ENCODE data around the gene DPY19L1. TPM values are rescaled to one million over a fixed set of nuclear protein-coding genes. Genes with fewer than 3 reads are reported as not detected.
"Not testable (repeated sequence)": the region's sequence is repeated elsewhere in the genome, so short reads cannot be mapped to it uniquely, and the experiment has no call there.

The DPY19L1 gene
- total RNA-seq, 1 experiment from 2014 or later, result 10.7 TPM

- no peaks in the 10 kb centered on the region for H3K9me2 ChIP-seq (replicated peaks; ENCODE audit: low read length)
- TF ChIP-seq EZH2phosphoT487 (IDR thresholded peaks at IDR 0.05; ENCODE audit: borderline replicate concordance, low read length) (no peak), EZH2 (IDR thresholded peaks at IDR 0.05; ENCODE audit: low read length, unreplicated experiment) (no peak)
- intact Hi-C loops (cut with micrococcal nuclease), result loop anchor here (10.0 kb wide), 1 partner anchor 183 kb away; no protein-coding TSS in a partner anchor
- ATAC-seq (no peak), DNase-seq (no peak)
- ChIA-PET CTCF (no interaction called here), POLR2A (ENCODE audit: unreplicated experiment) (no interaction called here)
- H3K9ac ChIP-seq (ENCODE audit: low read length), result no peak overlapping the region
- H3K4me1 ChIP-seq (ENCODE audit: insufficient read depth, low read length), result peaks cover 21% of the 10 kb centered on the region
- H3K9me3 ChIP-seq (ENCODE audit: low read length), result no peaks in the 10 kb centered on the region
- no peaks in the 10 kb centered on the region for H3K36me3 ChIP-seq (ENCODE audit: low read depth, low read length)
- H3K27me3 ChIP-seq (ENCODE audit: low read length), result no peaks in the 10 kb centered on the region
- no peak overlapping the region for H2AFZ ChIP-seq (ENCODE audit: low read length)
- BruUV-seq (replicated peaks), result no TSS peak
- H3F3A ChIP-seq (ENCODE audit: low read length, unreplicated experiment), result peaks cover 4% of the 10 kb centered on the region
- H3K4me2 ChIP-seq (ENCODE audit: low read length), result no peak overlapping the region
- H4K20me1 ChIP-seq (ENCODE audit: low read length), result no peaks in the 10 kb centered on the region
- H3K79me2 ChIP-seq (ENCODE audit: low read length), result no peaks in the 10 kb centered on the region
- H3K27ac ChIP-seq (ENCODE audit: low read length), result no peak overlapping the region
- H3K4me3 ChIP-seq (ENCODE audit: low read length), result no peak overlapping the region
Measured at GRCh38 chr7:35007768-35008167, 29.5 kb downstream of the DPY19L1 start.

- no peak overlapping the region for H2AFZ ChIP-seq (ENCODE audit: low read length)
- peak overlapping the region; percentile 75 for H3K9ac ChIP-seq (ENCODE audit: low read length)
- no peaks in the 10 kb centered on the region for H3K9me2 ChIP-seq (replicated peaks; ENCODE audit: low read length)
- peak; percentile 11 for ATAC-seq
- TF ChIP-seq EZH2 (IDR thresholded peaks at IDR 0.05; ENCODE audit: low read length, unreplicated experiment), result no peak
- TF ChIP-seq EZH2phosphoT487 (IDR thresholded peaks at IDR 0.05; ENCODE audit: borderline replicate concordance, low read length), result no peak
- no peak for TF ChIP-seq CTCF (conservative IDR thresholded peaks at IDR 0.05; ENCODE audit: low read depth, low read length)
- DNase-seq, result peak; percentile 69
- peak overlapping the region; percentile 98 for H3K27ac ChIP-seq (ENCODE audit: low read length)
- CTCF ChIA-PET, result no interaction called here
- BruUV-seq (replicated peaks), result TSS peak; percentile 85
- H3F3A ChIP-seq (ENCODE audit: low read length, unreplicated experiment), result peaks cover 4% of the 10 kb centered on the region
- H3K79me2 ChIP-seq (ENCODE audit: low read length), result no peaks in the 10 kb centered on the region
- no peaks in the 10 kb centered on the region for H3K27me3 ChIP-seq (ENCODE audit: low read length)
- H3K4me1 ChIP-seq (ENCODE audit: insufficient read depth, low read length), result peaks cover 23% of the 10 kb centered on the region
- no peaks in the 10 kb centered on the region for H3K36me3 ChIP-seq (ENCODE audit: low read depth, low read length)
- peak overlapping the region; percentile 65 for H3K4me2 ChIP-seq (ENCODE audit: low read length)
- intact Hi-C loops (cut with micrococcal nuclease), result loop anchor here (10.0 kb wide), 1 partner anchor 180 kb away; no protein-coding TSS in a partner anchor
- H3K9me3 ChIP-seq (ENCODE audit: low read length), result no peaks in the 10 kb centered on the region
- H3K4me3 ChIP-seq (ENCODE audit: low read length), result peak overlapping the region; percentile 37; the same call in 1 of the 2 replicates
- H4K20me1 ChIP-seq (ENCODE audit: low read length), result no peaks in the 10 kb centered on the region
- POLR2A ChIA-PET (ENCODE audit: unreplicated experiment), result interaction anchor here (0.7 kb wide), 1 partner anchor 30 kb away, joined by 3 read pairs; no protein-coding TSS in a partner anchor
Measured at GRCh38 chr7:35004531-35005095, 32.7 kb downstream of the DPY19L1 start.

- H3K4me1 ChIP-seq (ENCODE audit: insufficient read depth, low read length), result peaks cover 23% of the 10 kb centered on the region
- H3F3A ChIP-seq (ENCODE audit: low read length, unreplicated experiment), result peaks cover 4% of the 10 kb centered on the region
- no peaks in the 10 kb centered on the region for H3K36me3 ChIP-seq (ENCODE audit: low read depth, low read length)
- no peak overlapping the region for H3K4me3 ChIP-seq (ENCODE audit: low read length)
- ChIA-PET POLR2A (ENCODE audit: unreplicated experiment) (interaction anchor here (0.6 kb wide), 1 partner anchor 640 kb away, joined by 3 read pairs; no protein-coding TSS in a partner anchor), CTCF (interaction anchor here (0.6 kb wide), 1 partner anchor 33 kb away, joined by 4 read pairs; the partner anchor contains the start of gene DPY19L1)
- H3K27me3 ChIP-seq (ENCODE audit: low read length), result no peaks in the 10 kb centered on the region
- no peaks in the 10 kb centered on the region for H3K79me2 ChIP-seq (ENCODE audit: low read length)
- DNase-seq (peak; percentile 94), ATAC-seq (peak; percentile 89)
- intact Hi-C loops (cut with micrococcal nuclease), result loop anchor here (1.0 to 10.0 kb wide), 3 partner anchors 11 to 179 kb away; no protein-coding TSS in a partner anchor
- H3K27ac ChIP-seq (ENCODE audit: low read length), result peak overlapping the region; percentile 98
- H2AFZ ChIP-seq (ENCODE audit: low read length), result no peak overlapping the region
- H3K9me3 ChIP-seq (ENCODE audit: low read length), result no peaks in the 10 kb centered on the region
- peak overlapping the region; percentile 76 for H3K4me2 ChIP-seq (ENCODE audit: low read length)
- no peaks in the 10 kb centered on the region for H3K9me2 ChIP-seq (replicated peaks; ENCODE audit: low read length)
- TF ChIP-seq CTCF (conservative IDR thresholded peaks at IDR 0.05; ENCODE audit: low read depth, low read length) (no peak), EZH2phosphoT487 (IDR thresholded peaks at IDR 0.05; ENCODE audit: borderline replicate concordance, low read length) (no peak), EZH2 (IDR thresholded peaks at IDR 0.05; ENCODE audit: low read length, unreplicated experiment) (no peak)
- no peaks in the 10 kb centered on the region for H4K20me1 ChIP-seq (ENCODE audit: low read length)
- peak overlapping the region; percentile 84 for H3K9ac ChIP-seq (ENCODE audit: low read length)
- no TSS peak for BruUV-seq (replicated peaks)
Measured at GRCh38 chr7:35003679-35004303, 33.5 kb downstream of the DPY19L1 start.

GRCh38 chr7:35003177-35003650 lies 34.1 kb downstream of the DPY19L1 start:
- CTCF ChIA-PET, result interaction anchor here (0.6 kb wide), 1 partner anchor 34 kb away, joined by 4 read pairs; the partner anchor contains the start of gene DPY19L1
- H3K9me3 ChIP-seq (ENCODE audit: low read length); H3K36me3 ChIP-seq (ENCODE audit: low read depth, low read length); H3K27me3 ChIP-seq (ENCODE audit: low read length); H3K9me2 ChIP-seq (replicated peaks; ENCODE audit: low read length); H3F3A ChIP-seq (ENCODE audit: low read length, unreplicated experiment); BruUV-seq (replicated peaks); H4K20me1 ChIP-seq (ENCODE audit: low read length); H3K4me3 ChIP-seq (ENCODE audit: low read length); H2AFZ ChIP-seq (ENCODE audit: low read length); H3K79me2 ChIP-seq (ENCODE audit: low read length): not testable (repeated sequence)
- intact Hi-C loops (cut with micrococcal nuclease), result loop anchor here (1.0 to 10.0 kb wide), 3 partner anchors 11 to 178 kb away; no protein-coding TSS in a partner anchor
- ATAC-seq (peak; percentile 44), DNase-seq (peak; percentile 65)
- peak overlapping the region; percentile 98 for H3K27ac ChIP-seq (ENCODE audit: low read length)
- peak overlapping the region; percentile 84 for H3K9ac ChIP-seq (ENCODE audit: low read length)
- H3K4me2 ChIP-seq (ENCODE audit: low read length), result peak overlapping the region; percentile 76
- H3K4me1 ChIP-seq (ENCODE audit: insufficient read depth, low read length), result peaks cover 23% of the 10 kb centered on the region
- POLR2A ChIA-PET (ENCODE audit: unreplicated experiment), result interaction anchor here (0.6 kb wide), 1 partner anchor 641 kb away, joined by 3 read pairs; no protein-coding TSS in a partner anchor
